Measurements from ENCODE around the gene KCTD1. TPM values are rescaled to one million over a fixed set of nuclear protein-coding genes. Genes with fewer than 3 reads are reported as not detected.

KCTD1 gene
- polyA plus RNA-seq, 3 donors: 0.40 TPM; not detected in 2

DNA sequence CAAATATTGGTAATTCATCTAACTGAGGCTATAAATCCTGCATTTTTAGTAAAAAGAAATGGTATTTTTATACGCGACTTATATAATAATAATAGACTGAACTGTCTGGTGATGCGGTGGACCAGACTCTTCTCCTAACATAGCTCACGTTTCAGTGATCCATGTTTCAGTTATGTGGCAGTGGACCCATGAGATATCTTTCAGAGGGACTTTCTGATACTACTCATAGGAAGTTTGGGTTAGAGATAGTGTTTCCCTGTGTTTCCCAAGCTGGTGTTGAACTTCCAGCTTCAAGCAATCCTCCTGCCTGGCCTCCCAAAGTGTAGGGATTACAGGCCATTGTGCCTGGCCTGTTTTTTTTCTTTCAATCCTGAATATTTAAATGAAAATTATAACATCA is 59.2 kb downstream of the KCTD1 start:
- H3K27me3 Mint-ChIP-seq (ENCODE audit: low read depth in 3 of 3): peaks cover 0 to 2% (median 0%) of the 10 kb centered on the region in 3 donors
- H3K27ac Mint-ChIP-seq: no peak overlapping the region
- peaks cover 0 to 2% (median 0%) of the 10 kb centered on the region in 7 donors for H3K9me3 Mint-ChIP-seq
- no peak for DNase-seq
- no peaks in the 10 kb centered on the region for H3K4me1 Mint-ChIP-seq
- H3K36me3 Mint-ChIP-seq: no peaks in the 10 kb centered on the region
- no peaks in the 10 kb centered on the region for H3K9me3 ChIP-seq (replicated peaks in 1 of 2; ENCODE audit: control insufficient read depth in 1 of 2, insufficient read depth in 1 of 2, low read length in 2 of 2)
- WGBS (ENCODE audit: insufficient coverage): no CpG with 5 or more reads among the region's 4 CpGs
- no peaks in the 10 kb centered on the region for H3K4me1 ChIP-seq (ENCODE audit: control insufficient read depth in 1 of 2, insufficient read depth in 2 of 2, low read length in 2 of 2)
- H4K20me1 ChIP-seq (ENCODE audit: insufficient read depth, low read length): no peaks in the 10 kb centered on the region
- H2AFZ ChIP-seq (ENCODE audit: insufficient read depth, low read depth, low read length, poor library complexity, severe bottlenecking): no peak overlapping the region
- H3K4me3 ChIP-seq (replicated peaks in 1 of 3; ENCODE audit: low read depth in 2 of 3, low read length in 3 of 3): no peak overlapping the region
- no peak overlapping the region for H3K27ac ChIP-seq (ENCODE audit: low read depth in 1 of 2, low read length in 2 of 2)
- TF ChIP-seq, protein P1, sequence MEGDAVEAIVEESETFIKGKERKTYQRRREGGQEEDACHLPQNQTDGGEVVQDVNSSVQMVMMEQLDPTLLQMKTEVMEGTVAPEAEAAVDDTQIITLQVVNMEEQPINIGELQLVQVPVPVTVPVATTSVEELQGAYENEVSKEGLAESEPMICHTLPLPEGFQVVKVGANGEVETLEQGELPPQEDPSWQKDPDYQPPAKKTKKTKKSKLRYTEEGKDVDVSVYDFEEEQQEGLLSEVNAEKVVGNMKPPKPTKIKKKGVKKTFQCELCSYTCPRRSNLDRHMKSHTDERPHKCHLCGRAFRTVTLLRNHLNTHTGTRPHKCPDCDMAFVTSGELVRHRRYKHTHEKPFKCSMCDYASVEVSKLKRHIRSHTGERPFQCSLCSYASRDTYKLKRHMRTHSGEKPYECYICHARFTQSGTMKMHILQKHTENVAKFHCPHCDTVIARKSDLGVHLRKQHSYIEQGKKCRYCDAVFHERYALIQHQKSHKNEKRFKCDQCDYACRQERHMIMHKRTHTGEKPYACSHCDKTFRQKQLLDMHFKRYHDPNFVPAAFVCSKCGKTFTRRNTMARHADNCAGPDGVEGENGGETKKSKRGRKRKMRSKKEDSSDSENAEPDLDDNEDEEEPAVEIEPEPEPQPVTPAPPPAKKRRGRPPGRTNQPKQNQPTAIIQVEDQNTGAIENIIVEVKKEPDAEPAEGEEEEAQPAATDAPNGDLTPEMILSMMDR (IDR thresholded peaks at IDR 0.05): no peak
- no peak overlapping the region for H3K4me2 ChIP-seq (replicated peaks; ENCODE audit: extremely low read depth, low read length, poor library complexity, severe bottlenecking)
- H3K79me2 ChIP-seq (ENCODE audit: insufficient read depth, low read length): no peaks in the 10 kb centered on the region
- no peaks in the 10 kb centered on the region for H3K36me3 ChIP-seq (replicated peaks in 1 of 2; ENCODE audit: control insufficient read depth in 1 of 2, insufficient read depth in 2 of 2, low read length in 2 of 2)
- no peaks in the 10 kb centered on the region for H3K27me3 ChIP-seq (ENCODE audit: control insufficient read depth in 2 of 2, insufficient read depth in 2 of 2, low read length in 2 of 2)
- H3K4me3 Mint-ChIP-seq: no peak overlapping the region
- H3K9ac ChIP-seq (ENCODE audit: insufficient read depth, low read length, poor library complexity, severe bottlenecking): no peak overlapping the region
- intact Hi-C loops (cut with micrococcal nuclease): no loop called here

DNA sequence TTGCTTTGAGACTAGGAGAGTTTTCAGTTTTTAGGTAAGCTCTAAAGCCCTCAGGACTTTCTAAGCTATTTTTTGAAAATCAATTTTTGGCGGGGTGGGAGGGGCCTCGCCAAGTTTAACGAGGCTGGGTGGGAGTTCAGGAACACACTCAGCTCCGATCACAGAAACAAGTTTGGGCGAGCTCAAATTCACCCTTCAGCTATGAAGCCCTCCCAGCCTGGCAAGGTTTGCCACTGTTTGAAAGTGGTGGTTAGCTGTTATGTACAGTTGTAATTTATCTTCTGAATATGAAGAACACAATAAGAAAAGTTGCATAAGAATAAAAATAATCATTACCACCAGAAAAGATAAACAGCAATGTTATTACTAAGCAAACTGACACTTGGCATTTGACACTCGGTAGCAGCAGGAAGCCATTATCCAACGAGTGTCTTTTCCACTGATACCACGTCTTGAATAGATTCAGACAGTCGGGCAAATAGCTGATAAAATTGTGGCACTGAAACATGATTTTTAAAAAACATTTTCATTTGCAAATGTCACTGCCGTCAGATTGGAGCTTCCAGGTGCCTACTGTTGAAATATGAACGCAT is 59.8 kb downstream of the KCTD1 start:
- peaks cover 3% of the 10 kb centered on the region for H3K4me1 Mint-ChIP-seq
- intact Hi-C loops (cut with micrococcal nuclease): no loop called here
- H3K4me3 Mint-ChIP-seq: no peak overlapping the region
- H3K27ac Mint-ChIP-seq: no peak overlapping the region
- H3K9me3 ChIP-seq (replicated peaks in 1 of 2; ENCODE audit: control insufficient read depth in 1 of 2, insufficient read depth in 1 of 2, low read length in 2 of 2): no peaks in the 10 kb centered on the region
- no peak overlapping the region for H3K9ac ChIP-seq (ENCODE audit: insufficient read depth, low read length, poor library complexity, severe bottlenecking)
- H3K27ac ChIP-seq (ENCODE audit: low read depth in 1 of 2, low read length in 2 of 2): no peak overlapping the region
- H3K4me3 ChIP-seq (replicated peaks in 1 of 3; ENCODE audit: low read depth in 2 of 3, low read length in 3 of 3): no peak overlapping the region
- no peaks in the 10 kb centered on the region for H3K4me1 ChIP-seq (ENCODE audit: control insufficient read depth in 1 of 2, insufficient read depth in 2 of 2, low read length in 2 of 2)
- DNase-seq: no peak
- no peaks in the 10 kb centered on the region for H4K20me1 ChIP-seq (ENCODE audit: insufficient read depth, low read length)
- WGBS (ENCODE audit: insufficient coverage): over 99% methylated on average over 9 of the region's 11 CpGs
- no peaks in the 10 kb centered on the region for H3K36me3 Mint-ChIP-seq
- no peak overlapping the region for H3K4me2 ChIP-seq (replicated peaks; ENCODE audit: extremely low read depth, low read length, poor library complexity, severe bottlenecking)
- no peaks in the 10 kb centered on the region for H3K36me3 ChIP-seq (replicated peaks in 1 of 2; ENCODE audit: control insufficient read depth in 1 of 2, insufficient read depth in 2 of 2, low read length in 2 of 2)
- H3K27me3 ChIP-seq (ENCODE audit: control insufficient read depth in 2 of 2, insufficient read depth in 2 of 2, low read length in 2 of 2): no peaks in the 10 kb centered on the region
- no peak overlapping the region for H2AFZ ChIP-seq (ENCODE audit: insufficient read depth, low read depth, low read length, poor library complexity, severe bottlenecking)
- peaks cover 0 to 2% (median 0%) of the 10 kb centered on the region in 7 donors for H3K9me3 Mint-ChIP-seq
- H3K27me3 Mint-ChIP-seq (ENCODE audit: low read depth in 3 of 3): peaks cover 0 to 3% (median 0%) of the 10 kb centered on the region in 3 donors
- TF ChIP-seq, protein P1 (IDR thresholded peaks at IDR 0.05): no peak
- H3K79me2 ChIP-seq (ENCODE audit: insufficient read depth, low read length): no peaks in the 10 kb centered on the region

Measured in CD14-positive monocyte (primary cell).